GM19043 (cell line): Measurements from ENCODE around the gene PRMT2.
"Not testable (repeated sequence)": the region's sequence is repeated elsewhere in the genome, so short reads cannot be mapped to it uniquely, and the experiment has no call there.

Experiments
- ATAC-seq: cut with Tn5 transposase; IDR thresholded peaks from one replicate; pipeline ENCODE4 v1.9.1; 2021; ENCODE audit warnings: low read depth; ENCODE audit not compliant: unreplicated experiment

PRMT2 gene

DNA sequence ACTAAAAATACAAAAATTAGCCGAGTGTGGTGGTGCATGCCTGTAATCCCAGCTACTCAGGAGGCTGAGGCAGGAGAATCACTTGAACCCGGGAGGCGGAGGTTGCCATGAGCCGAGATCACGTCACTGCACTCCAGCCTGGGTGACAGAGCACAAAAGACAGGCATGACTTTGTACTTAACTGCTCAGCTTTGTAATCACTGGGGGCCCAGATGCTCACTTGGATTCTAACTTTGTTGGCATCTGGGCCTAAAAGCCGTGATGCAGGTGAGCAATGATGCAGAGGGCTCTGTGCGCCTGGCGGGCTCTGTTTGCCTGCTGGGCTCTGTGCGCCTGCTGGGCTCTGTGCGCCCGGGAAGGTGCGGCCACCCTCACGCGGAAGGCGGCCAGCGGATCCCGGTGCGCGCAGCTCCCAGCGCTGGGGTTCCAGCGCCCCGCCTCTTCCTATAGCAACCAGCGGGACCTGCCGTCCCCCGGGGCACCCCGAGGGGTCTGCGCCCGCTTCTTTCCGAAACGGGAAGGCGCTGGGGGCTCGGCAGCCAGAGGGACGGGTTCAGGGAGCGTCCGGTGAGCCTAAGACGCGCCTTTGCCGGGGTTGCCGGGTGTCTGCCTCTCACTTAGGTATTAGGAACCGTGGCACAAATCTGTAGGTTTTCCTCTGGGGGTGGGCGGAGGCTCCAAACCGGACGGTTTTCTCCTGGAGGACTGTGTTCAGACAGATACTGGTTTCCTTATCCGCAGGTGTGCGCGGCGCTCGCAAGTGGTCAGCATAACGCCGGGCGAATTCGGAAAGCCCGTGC is 31.7 kb downstream of the PRMT2 start:
- ATAC-seq = no peak

DNA sequence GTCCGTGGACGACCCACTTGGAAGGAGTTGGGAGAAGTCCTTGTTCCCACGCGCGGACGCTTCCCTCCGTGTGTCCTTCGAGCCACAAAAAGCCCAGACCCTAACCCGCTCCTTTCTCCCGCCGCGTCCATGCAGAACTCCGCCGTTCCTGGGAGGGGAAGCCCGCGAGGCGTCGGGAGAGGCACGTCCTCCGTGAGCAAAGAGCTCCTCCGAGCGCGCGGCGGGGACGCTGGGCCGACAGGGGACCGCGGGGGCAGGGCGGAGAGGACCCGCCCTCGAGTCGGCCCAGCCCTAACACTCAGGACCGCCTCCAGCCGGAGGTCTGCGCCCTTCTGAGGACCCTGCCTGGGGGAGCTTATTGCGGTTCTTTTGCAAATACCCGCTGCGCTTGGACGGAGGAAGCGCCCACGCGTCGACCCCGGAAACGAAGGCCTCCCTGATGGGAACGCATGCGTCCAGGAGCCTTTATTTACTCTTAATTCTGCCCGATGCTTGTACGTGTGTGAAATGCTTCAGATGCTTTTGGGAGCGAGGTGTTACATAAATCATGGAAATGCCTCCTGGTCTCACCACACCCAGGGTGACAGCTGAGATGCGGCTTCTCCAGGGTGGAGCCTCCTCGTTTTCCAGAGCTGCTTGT is 32.4 kb downstream of the PRMT2 start:
- no peak for ATAC-seq

DNA sequence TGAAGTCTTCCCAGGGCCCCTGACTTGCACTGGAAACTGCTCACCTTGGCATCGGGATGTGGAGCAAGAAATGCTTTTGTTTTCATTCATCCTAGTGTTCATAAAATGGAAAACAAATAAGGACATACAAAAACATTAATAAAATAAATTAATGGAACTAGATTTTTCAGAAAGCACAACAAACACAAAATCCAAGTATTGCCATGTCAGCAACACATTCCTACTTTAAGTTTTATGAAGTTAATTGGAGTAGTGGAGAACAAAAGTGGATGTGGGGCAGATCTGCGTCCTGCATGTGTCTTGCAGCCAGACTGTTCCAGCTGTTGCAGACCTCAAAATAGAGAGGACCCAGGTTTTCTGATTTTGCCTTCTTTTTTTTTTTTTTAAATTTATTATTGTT is 32.9 kb downstream of the PRMT2 start:
- ATAC-seq = no peak

DNA sequence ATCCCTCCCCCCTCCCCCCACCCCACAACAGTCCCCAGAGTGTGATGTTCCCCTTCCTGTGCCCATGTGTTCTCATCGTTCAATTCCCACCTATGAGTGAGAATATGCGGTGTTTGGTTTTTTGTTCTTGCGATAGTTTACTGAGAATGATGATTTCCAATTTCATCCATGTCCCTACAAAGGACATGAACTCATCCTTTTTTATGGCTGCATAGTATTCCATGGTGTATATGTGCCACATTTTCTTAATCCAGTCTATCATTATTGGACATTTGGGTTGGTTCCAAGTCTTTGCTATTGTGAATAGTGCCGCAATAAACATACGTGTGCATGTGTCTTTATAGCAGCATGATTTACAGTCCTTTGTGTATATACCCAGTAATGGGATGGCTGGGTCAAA is 33.4 kb downstream of the PRMT2 start:
- not testable (repeated sequence) for ATAC-seq

DNA sequence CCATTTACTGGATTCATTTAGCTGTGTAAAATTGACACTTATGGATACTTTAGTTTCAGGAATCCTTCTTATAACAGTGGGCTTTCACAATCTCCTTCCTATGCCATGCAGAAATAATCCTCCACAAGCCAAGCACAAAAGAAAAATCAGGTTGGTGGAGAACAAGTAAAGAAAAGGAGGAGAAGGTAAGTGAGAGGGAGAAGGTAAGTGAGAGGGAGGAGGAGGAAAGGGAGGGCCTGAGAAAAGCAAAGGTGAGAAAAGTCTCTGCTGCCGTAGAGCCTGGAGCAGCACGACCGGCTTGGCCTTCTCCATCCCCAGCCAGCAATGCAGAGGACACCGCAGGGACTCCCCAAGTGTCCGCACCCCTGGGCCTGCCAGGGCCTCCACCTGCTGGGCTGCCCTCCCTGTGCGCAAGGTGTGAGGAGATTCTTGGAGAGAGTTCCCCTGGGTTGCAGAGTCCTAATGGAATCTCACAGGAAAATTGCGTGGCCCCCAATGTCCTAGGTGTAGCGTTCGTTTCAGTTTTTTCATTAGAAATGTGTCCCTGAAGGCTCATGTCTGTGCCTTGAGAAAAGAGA is 39.0 kb downstream of the PRMT2 start:
- no peak for ATAC-seq

DNA sequence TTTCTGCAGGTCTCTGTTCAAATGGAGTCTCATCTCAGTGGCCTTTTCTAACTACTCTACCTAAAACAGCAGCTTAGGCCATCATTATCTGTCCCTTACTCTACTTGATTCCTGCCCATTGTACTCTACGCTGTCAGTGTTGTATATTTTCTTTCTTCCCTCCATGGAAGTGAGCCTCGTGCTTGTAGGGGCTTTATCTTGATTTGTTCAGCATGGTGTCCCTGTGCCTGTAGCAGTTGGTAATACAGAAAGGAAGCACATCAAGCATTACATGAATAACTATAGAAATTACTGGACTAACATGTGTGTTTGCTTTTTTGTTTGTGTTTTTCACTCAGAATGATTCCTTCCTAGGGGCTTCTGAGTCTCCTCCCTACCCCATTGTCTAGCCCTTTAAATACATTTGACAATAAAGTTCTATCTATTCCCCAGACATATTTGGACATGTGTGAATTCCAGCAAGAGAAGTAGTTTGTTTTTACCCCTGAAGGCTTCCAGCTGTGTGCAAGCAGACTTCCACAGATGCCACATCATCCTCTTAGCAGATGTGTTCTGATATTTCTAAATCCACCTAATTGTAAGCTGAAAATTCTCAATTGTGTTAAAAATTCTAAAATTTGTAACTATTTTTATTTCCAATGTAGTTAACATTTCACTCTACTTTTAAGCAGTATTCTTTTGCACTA is 40.3 kb downstream of the PRMT2 start:
- ATAC-seq = no peak

DNA sequence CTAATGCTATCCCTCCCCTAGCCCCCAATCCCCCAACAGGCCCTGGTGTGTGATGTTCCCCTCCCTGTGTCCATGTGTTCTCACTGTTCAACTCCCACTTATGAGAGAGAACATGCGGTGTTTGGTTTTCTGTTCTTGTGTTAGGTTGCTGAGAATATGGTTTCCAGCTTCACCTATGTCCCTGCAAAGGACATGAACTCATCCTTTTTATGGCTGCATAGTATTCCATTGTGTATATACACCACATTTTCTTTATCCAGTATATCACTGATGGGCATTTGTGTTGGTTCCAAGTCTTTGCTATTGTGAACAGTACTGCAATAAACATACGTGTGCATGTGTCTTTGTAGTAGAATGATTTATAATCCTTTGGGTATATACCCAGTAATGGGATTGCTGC is 41.1 kb downstream of the PRMT2 start:
- not testable (repeated sequence) for ATAC-seq

DNA sequence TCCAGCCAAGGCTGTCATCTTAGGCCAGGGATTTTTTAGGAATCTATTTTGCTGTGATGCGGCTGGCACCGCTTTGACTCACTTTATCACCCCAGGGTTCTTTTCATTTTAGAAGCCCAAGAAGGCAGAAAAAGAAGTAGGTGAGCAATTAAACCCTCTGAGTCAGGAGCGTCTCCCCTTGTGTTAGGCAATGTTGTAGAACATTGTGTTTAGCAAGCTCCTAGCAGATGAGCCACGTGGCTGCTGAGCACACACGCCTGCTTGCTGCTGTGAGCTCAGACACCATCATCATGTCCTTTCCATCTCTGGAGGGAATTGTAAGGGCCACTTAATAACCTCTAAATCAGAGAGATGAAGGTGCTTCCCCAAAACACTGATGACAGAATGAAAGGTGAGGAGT is 46.1 kb downstream of the PRMT2 start:
- not testable (repeated sequence) for ATAC-seq

DNA sequence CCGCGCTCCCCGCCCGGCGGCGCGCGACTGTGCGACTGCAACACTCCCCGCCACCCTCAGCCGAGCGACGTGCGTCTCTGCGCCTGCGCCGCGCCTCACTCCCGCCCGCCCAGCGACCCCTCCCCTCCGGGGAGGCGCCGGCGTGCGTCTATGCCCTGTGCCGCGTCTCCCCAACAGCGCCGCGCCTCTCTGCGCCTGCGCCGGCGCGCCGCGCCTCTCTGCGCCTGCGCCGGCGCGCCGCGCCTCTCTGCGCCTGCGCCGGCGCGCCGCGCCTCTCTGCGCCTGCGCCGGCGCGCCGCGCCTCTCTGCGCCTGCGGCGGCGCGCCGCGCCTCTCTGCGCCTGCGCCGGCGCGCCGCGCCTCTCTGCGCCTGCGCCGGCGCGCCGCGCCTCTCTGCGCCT is 63.2 kb downstream of the PRMT2 start:
- not testable (repeated sequence) for ATAC-seq

DNA sequence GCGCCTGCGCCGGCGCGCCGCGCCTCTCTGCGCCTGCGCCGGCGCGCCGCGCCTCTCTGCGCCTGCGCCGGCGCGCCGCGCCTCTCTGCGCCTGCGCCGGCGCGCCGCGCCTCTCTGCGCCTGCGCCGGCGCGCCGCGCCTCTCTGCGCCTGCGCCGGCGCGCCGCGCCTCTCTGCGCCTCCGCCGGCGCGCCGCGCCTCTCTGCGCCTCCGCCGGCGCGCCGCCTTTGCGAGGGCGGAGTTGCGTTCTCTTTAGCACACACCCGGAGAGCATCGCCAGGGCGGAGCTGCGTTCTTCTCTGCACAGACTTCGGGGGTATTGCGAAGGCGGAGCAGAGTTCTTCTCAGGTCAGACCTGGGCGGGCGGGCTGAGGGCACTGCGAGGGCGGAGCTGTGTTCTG is 63.6 kb downstream of the PRMT2 start:
- ATAC-seq = not testable (repeated sequence)
